Smooth muscle cell (in vitro differentiated cells): Measurements from ENCODE around the gene PTPRT. TPM values are rescaled to one million over a fixed set of nuclear protein-coding genes. Genes with fewer than 3 reads are reported as not detected.

Experiments used
- DNase-seq: peaks from one replicate; lab custom pipeline; 2025; ENCODE audit not compliant: unreplicated experiment; lab: John Stamatoyannopoulos, UW
- H2AFZ ChIP-seq: fragments of 200-600 bp; sonication (generic); 2 replicates; pipeline ENCODE4 v1.6.0; 2016; ENCODE audit warnings: antibody characterized with exemption, low read depth, mild to moderate bottlenecking
- H3F3A ChIP-seq: fragments of 200-600 bp; sonication (generic); 2 replicates; pipeline ENCODE4 v1.6.0; 2017; ENCODE audit warnings: antibody characterized with exemption, low read depth
- H3K27ac ChIP-seq: fragments of 200-600 bp; sonication (generic); 2 replicates; pipeline ENCODE4 v1.5.1; 2016; ENCODE audit warnings: low read depth, mild to moderate bottlenecking
- H3K27me3 ChIP-seq: fragments of 200-600 bp; sonication (generic); 2 replicates; pipeline ENCODE4 v1.6.1; 2016; ENCODE audit warnings: low read depth, mild to moderate bottlenecking
- H3K36me3 ChIP-seq: fragments of 200-600 bp; sonication (generic); 2 replicates; pipeline ENCODE4 v1.5.1; 2016; ENCODE audit warnings: low read depth
- H3K4me1 ChIP-seq: fragments of 200-600 bp; sonication (generic); 2 replicates; pipeline ENCODE4 v1.5.1; 2016; ENCODE audit warnings: low read depth
- H3K4me2 ChIP-seq: fragments of 200-600 bp; sonication (generic); 2 replicates; pipeline ENCODE4 v1.6.0; 2016; ENCODE audit warnings: mild to moderate bottlenecking
- H3K4me3 ChIP-seq: fragments of 200-600 bp; sonication (generic); 2 replicates; pipeline ENCODE4 v1.5.1; 2016; ENCODE audit warnings: mild to moderate bottlenecking
- H3K79me2 ChIP-seq: fragments of 200-600 bp; sonication (generic); 2 replicates; pipeline ENCODE4 v1.6.0; 2016; ENCODE audit warnings: low read depth, mild to moderate bottlenecking
- H3K9ac ChIP-seq: fragments of 200-600 bp; sonication (generic); 2 replicates; pipeline ENCODE4 v1.6.0; 2016; ENCODE audit warnings: low read depth
- H3K9me3 ChIP-seq: fragments of 200-600 bp; sonication (generic); replicated peaks from 2 replicates; pipeline ENCODE4 v1.5.1; 2016; ENCODE audit warnings: low read depth
- H4K20me1 ChIP-seq: fragments of 200-600 bp; sonication (generic); 2 replicates; pipeline ENCODE4 v1.6.0; 2016; ENCODE audit warnings: low read depth
- WGBS: methylation state at CpG from one replicate; pipeline ENCODE4 v1.1.7; 2016; ENCODE audit warnings: low lambda C conversion rate; 5-methylcytosine and 5-hydroxymethylcytosine counted together
- polyA plus RNA-seq: library from polyadenylated mRNA; unstranded; fragments of >200 nt; fragmentation: Nextera tagmentation; extraction: Ambion mirVana; gene quantifications from 2 replicates; pipeline ENCODE4 v1.2.1, GENCODE V29; 2016
- total RNA-seq: library from RNA; depleted of rRNA; stranded (reverse); fragments of >200 nt; gene quantifications from 2 replicates; pipeline ENCODE4 v1.2.3, GENCODE V29; 2014
- TF ChIP-seq, protein P1 (sequence below): fragments of 200-600 bp; sonication (generic); IDR thresholded peaks from 2 replicates; pipeline ENCODE4 v1.5.1; 2017; ENCODE audit warnings: borderline replicate concordance, mild to moderate bottlenecking, antibody characterized with exemption; ENCODE audit not compliant: insufficient read depth, poor library complexity, severe bottlenecking

The PTPRT gene
- total and polyA plus RNA-seq, 2 experiments from 2014 or later, result 0.99 to 2.1 TPM

GRCh38 chr20:42987376-42988114 lies 202.2 kb downstream of the PTPRT start:
- 85% methylated on average over 10 of the region's 10 CpGs for WGBS
- H3K27me3 ChIP-seq, result no peaks in the 10 kb centered on the region
- TF ChIP-seq, protein P1, sequence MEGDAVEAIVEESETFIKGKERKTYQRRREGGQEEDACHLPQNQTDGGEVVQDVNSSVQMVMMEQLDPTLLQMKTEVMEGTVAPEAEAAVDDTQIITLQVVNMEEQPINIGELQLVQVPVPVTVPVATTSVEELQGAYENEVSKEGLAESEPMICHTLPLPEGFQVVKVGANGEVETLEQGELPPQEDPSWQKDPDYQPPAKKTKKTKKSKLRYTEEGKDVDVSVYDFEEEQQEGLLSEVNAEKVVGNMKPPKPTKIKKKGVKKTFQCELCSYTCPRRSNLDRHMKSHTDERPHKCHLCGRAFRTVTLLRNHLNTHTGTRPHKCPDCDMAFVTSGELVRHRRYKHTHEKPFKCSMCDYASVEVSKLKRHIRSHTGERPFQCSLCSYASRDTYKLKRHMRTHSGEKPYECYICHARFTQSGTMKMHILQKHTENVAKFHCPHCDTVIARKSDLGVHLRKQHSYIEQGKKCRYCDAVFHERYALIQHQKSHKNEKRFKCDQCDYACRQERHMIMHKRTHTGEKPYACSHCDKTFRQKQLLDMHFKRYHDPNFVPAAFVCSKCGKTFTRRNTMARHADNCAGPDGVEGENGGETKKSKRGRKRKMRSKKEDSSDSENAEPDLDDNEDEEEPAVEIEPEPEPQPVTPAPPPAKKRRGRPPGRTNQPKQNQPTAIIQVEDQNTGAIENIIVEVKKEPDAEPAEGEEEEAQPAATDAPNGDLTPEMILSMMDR, result no peak
- no peaks in the 10 kb centered on the region for H3K79me2 ChIP-seq
- no peaks in the 10 kb centered on the region for H3K4me1 ChIP-seq
- H3K4me2 ChIP-seq, result no peak overlapping the region
- H3K36me3 ChIP-seq, result no peaks in the 10 kb centered on the region
- DNase-seq, result no peak
- H3K27ac ChIP-seq, result no peak overlapping the region
- no peaks in the 10 kb centered on the region for H3K9me3 ChIP-seq
- no peaks in the 10 kb centered on the region for H4K20me1 ChIP-seq
- H3F3A ChIP-seq, result no peaks in the 10 kb centered on the region
- no peak overlapping the region for H2AFZ ChIP-seq
- H3K9ac ChIP-seq, result no peak overlapping the region
- H3K4me3 ChIP-seq, result no peak overlapping the region

DNA sequence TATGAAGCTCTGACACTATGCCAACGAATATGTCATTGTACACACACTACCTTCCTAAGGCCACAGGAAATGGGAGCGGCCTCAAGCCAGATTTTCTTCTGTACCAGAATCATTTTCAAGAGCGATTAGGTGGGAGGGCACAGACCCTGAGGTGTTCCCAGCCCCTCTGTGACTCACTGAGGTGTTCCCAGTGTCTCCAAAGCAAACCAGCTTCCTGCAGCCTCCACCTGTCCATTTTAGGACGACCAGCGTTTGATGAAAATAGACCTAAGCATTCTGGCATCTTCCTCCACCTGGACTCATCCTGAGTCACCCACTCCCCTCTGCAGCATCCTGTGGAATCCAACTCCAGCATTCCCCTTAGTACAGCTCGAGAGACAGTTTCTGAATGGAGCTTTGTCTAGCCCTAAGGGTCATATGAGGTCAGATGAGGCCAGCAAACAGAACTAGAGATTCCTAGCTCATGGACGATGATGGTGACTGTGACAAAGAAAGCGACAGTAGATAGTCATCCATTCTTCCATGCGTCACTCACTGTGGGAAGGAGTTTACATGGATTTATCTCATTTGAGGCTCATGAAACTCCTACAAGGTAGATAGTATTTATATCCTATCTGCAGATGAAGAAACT lies 203.4 kb downstream of the PTPRT start:
- H4K20me1 ChIP-seq, result no peaks in the 10 kb centered on the region
- H2AFZ ChIP-seq, result no peak overlapping the region
- DNase-seq, result no peak
- 69% methylated on average over 9 of the region's 9 CpGs for WGBS
- no peaks in the 10 kb centered on the region for H3F3A ChIP-seq
- H3K79me2 ChIP-seq, result no peaks in the 10 kb centered on the region
- H3K4me1 ChIP-seq, result no peaks in the 10 kb centered on the region
- H3K4me2 ChIP-seq, result no peak overlapping the region
- no peaks in the 10 kb centered on the region for H3K9me3 ChIP-seq
- H3K9ac ChIP-seq, result no peak overlapping the region
- TF ChIP-seq, protein P1, result no peak
- no peak overlapping the region for H3K27ac ChIP-seq
- no peaks in the 10 kb centered on the region for H3K27me3 ChIP-seq
- H3K36me3 ChIP-seq, result no peaks in the 10 kb centered on the region
- no peak overlapping the region for H3K4me3 ChIP-seq

DNA sequence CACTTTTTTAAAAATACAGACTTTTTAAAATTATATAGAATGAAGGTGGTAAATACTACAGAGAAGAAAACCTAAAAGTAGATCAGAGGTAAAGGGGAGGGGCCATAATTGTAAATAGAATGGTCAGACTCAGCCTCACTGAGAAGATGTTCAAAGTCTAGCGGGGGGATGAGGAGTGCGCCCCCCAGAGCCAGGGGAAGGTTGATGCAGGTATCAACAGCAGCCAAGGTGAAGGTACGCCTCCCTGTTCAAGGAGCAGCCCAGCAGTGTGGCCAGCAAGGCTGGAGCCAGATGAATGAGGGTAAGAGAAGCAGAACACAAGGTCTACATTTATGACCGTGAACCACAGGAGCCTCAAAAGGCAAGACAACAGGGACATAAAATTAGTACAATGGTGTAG lies 204.1 kb downstream of the PTPRT start:
- no peak overlapping the region for H3K9ac ChIP-seq
- DNase-seq, result no peak
- H3K4me1 ChIP-seq, result no peaks in the 10 kb centered on the region
- no peaks in the 10 kb centered on the region for H3K27me3 ChIP-seq
- H3K4me3 ChIP-seq, result no peak overlapping the region
- TF ChIP-seq, protein P1, result no peak
- 91% methylated on average over 4 of the region's 4 CpGs for WGBS
- no peaks in the 10 kb centered on the region for H4K20me1 ChIP-seq
- no peaks in the 10 kb centered on the region for H3K36me3 ChIP-seq
- H3K9me3 ChIP-seq, result no peaks in the 10 kb centered on the region
- no peak overlapping the region for H3K27ac ChIP-seq
- no peak overlapping the region for H3K4me2 ChIP-seq
- no peak overlapping the region for H2AFZ ChIP-seq
- H3K79me2 ChIP-seq, result no peaks in the 10 kb centered on the region
- no peaks in the 10 kb centered on the region for H3F3A ChIP-seq
